Measurements from ENCODE around the gene TNK1. TPM values are rescaled to one million over a fixed set of nuclear protein-coding genes. Genes with fewer than 3 reads are reported as not detected.

Gene TNK1
- total and polyA plus RNA-seq, 11 donors: 1.4 to 6.2 (median 2.1) TPM

- H3K4me3 ChIP-seq: no peak overlapping the region
- intact Hi-C loops (cut with DNase I): loop anchor here in 1 of 10 donors (10.0 kb wide), 1 partner anchor 46 kb away; no protein-coding TSS in a partner anchor
- TF ChIP-seq POLR2A (IDR thresholded peaks at IDR 0.05): no peak
- TF ChIP-seq CTCF (IDR thresholded peaks at IDR 0.05): no peak
- no peaks in the 10 kb centered on the region for H3K4me1 ChIP-seq
- DNase-seq: peak in 1 of 5 donors; percentile 14
- no peak overlapping the region for H3K27ac ChIP-seq
- H3K36me3 ChIP-seq: peaks cover 0 to 8% (median 0%) of the 10 kb centered on the region in 9 donors
- no peaks in the 10 kb centered on the region for H3K9me3 ChIP-seq
- WGBS, 4 donors: 93 to 95% (median 94%) methylated on average over 16 of the region's 16 CpGs
- no peaks in the 10 kb centered on the region for H3K27me3 ChIP-seq
- no peak for ATAC-seq
These were observed 40.3 kb downstream of the TNK1 start for GRCh38 chr17:7421186-7421585.

- Histone ChIP-seq H3K4me1 (no peaks in the 10 kb centered on the region), H3K36me3 (no peaks in the 10 kb centered on the region), H3K27ac (no peak overlapping the region), H3K4me3 (no peak overlapping the region), H3K27me3 (no peaks in the 10 kb centered on the region), H3K9me3 (no peaks in the 10 kb centered on the region)
- 61 to 74% (median 65%) methylated on average over 4 of the region's 4 CpGs for WGBS, 4 donors
- ATAC-seq: no peak
- TF ChIP-seq POLR2A (IDR thresholded peaks at IDR 0.05) (no peak), CTCF (IDR thresholded peaks at IDR 0.05) (no peak)
- no peak for DNase-seq
- intact Hi-C loops (cut with DNase I): loop anchor here in 1 of 10 donors (10.0 kb wide), 1 partner anchor 49 kb away; no protein-coding TSS in a partner anchor
These were observed 42.8 kb downstream of the TNK1 start for GRCh38 chr17:7423679-7424078.

GRCh38 chr17:7425316-7425715 is 44.4 kb downstream of the TNK1 start, which contains the start of gene SPEM2:
Gene SPEM2, plus strand, starts transcription at chr17:7425616. Its CDS starts 73 bp downstream, at chr17:7425689.
- intact Hi-C loops (cut with DNase I): loop anchor here in 1 of 10 donors (10.0 kb wide), 1 partner anchor 51 kb away; no protein-coding TSS in a partner anchor

GRCh38 chr17:7425756-7426155 is 44.9 kb downstream of the TNK1 start:
- WGBS, 4 donors: 81 to 89% (median 87%) methylated on average over 7 to 8 of the region's 8 CpGs
- ATAC-seq: no peak

More at GRCh38 chr17:7425316-7425715, 44.4 kb downstream of the TNK1 start, which contains the start of gene SPEM2:
- Histone ChIP-seq H3K4me1 (no peaks in the 10 kb centered on the region), H3K4me3 (no peak within 1 kb of the TSS), H3K9me3 (no peaks in the 10 kb centered on the region), H3K27ac (no peak within 1 kb of the TSS), H3K27me3 (no peaks in the 10 kb centered on the region), H3K36me3 (no peaks in the 10 kb centered on the region)
- TF ChIP-seq CTCF (IDR thresholded peaks at IDR 0.05) (no peak), POLR2A (IDR thresholded peaks at IDR 0.05) (no peak)
- DNase-seq (no peak), ATAC-seq (no peak)
- WGBS, 4 donors: 72 to 80% (median 76%) methylated on average over 6 to 7 of the region's 7 CpGs

More at GRCh38 chr17:7425756-7426155, 44.9 kb downstream of the TNK1 start:
- no peak for TF ChIP-seq CTCF (IDR thresholded peaks at IDR 0.05)
- TF ChIP-seq POLR2A (IDR thresholded peaks at IDR 0.05): no peak
- intact Hi-C loops (cut with DNase I): loop anchor here in 1 of 10 donors (10.0 kb wide), 1 partner anchor 51 kb away; no protein-coding TSS in a partner anchor
- Histone ChIP-seq H3K36me3 (no peaks in the 10 kb centered on the region), H3K9me3 (no peaks in the 10 kb centered on the region), H3K27me3 (no peaks in the 10 kb centered on the region), H3K4me3 (no peak overlapping the region), H3K27ac (no peak overlapping the region), H3K4me1 (no peaks in the 10 kb centered on the region)
- DNase-seq: no peak
